HuH-7 (cell line): Measurements from ENCODE around the gene CETP.
"Not testable (repeated sequence)": the region's sequence is repeated elsewhere in the genome, so short reads cannot be mapped to it uniquely, and the experiment has no call there.

Source experiments
- DNase-seq: peaks from one replicate; pipeline ENCODE4 v3.0.0; 2011; ENCODE audit warnings: low spot score

Gene CETP

DNA sequence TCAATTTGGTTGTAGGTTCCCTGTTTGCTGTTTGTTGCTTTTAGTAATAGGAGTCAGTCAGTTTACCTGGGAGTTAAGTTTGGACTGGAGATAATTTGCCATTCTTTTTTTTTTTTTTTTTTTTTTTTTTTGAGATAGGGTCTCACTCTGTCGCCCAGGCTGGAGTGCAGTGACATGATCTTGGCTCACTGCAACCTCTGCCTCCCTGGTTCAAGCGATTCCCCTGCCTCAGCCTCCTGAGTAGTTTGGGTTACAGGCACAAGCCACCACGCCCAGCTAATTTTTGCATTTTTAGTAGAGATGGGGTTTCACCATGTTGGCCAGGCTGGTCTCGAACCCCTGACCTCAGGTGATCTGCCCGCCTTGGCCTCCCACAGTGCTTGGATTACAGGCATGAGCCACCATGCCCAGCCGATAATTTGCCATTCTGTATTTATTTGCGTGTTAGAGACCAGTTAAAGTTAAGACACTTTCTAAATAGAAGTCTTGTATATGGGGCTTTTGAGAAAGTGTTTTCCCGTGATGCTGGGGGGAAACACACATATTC lies 27.1 kb upstream of the CETP start:
- DNase-seq, result not testable (repeated sequence)

DNA sequence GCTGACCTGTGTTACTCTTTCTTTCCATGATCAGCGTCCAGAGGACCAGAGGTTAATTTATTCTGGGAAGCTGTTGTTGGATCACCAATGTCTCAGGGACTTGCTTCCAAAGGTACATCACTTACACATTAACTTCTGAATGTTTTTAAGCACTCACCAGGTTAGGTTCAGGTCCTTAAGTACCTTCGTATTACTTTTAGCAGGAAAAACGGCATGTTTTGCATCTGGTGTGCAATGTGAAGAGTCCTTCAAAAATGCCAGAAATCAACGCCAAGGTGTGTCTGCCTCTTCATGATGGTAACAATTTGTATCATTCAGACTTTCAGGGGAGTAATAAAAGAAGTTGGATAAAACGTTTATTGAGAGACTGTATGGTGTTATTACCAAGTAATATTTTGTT lies 26.5 kb upstream of the CETP start:
- no peak for DNase-seq

DNA sequence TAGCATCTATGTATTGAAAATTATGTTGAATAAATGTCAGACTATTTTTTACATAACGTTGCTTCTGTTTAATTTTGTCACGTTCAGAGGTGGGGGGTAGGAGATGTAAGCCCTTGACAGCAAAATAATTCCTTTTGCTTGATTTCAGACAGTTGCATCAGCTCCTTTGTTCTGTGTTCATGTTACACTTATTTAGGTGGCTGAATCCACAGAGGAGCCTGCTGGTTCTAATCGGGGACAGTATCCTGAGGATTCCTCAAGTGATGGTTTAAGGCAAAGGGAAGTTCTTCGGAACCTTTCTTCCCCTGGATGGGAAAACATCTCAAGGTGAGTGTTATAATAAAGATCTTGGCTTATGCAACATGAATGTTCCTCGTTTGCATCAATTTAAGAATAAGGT lies 25.3 kb upstream of the CETP start:
- no peak for DNase-seq

DNA sequence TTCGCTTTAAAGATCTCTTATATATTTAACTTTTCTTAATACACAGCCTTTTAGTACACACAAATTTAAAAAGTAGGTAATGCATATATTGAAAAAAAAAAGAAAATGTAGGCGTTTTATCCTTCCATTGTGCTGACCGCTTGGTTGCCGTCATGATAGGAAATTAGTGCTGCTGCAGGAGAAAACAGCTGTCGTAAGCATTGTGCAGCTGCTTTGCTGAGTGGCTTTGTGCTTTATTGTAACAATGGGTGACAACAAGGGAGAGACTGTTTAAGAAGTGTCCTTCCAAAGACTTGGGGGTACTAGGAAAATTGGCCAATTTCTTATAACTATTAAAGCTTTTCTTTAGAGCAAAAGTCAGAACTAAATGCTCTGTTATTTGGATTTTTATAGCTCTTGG lies 24.8 kb upstream of the CETP start:
- DNase-seq, result no peak

DNA sequence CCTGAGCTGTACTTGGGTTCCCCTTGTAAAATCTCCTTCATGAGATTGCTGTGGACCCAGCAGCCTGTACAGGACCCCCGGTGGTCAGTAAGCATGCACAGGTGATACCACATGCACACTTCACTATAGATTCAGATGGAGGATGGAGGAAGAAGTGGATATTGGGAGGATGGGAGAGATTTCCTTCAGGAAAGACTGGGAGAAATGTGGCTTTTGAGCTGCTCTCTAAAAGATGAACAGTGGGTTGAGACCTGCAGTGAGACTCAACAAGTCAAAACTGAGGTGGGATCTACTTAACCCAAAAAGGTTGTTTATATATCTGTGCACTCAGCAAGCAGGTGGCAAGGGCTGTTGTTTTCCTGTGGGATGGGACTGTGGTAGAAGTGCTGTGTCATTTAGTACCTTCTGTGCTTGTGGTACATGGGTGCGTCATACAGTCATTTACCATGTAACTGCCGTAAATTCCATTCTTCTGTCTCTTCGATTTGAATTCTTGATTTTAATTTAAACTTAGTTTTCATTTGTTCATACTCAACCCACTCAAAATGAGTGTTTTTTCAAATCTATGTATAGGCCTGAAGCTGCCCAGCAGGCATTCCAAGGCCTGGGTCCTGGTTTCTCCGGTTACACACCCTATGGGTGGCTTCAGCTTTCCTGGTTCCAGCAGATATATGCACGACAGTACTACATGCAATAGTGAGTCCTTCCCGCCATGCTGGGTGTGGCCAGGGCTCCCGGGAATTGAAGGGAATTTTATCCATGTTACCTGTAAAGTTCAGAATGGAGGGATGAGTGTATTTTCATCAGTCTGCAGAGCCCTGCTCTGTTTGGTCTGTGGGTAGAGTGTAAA lies 22.9 kb upstream of the CETP start:
- DNase-seq, result no peak

DNA sequence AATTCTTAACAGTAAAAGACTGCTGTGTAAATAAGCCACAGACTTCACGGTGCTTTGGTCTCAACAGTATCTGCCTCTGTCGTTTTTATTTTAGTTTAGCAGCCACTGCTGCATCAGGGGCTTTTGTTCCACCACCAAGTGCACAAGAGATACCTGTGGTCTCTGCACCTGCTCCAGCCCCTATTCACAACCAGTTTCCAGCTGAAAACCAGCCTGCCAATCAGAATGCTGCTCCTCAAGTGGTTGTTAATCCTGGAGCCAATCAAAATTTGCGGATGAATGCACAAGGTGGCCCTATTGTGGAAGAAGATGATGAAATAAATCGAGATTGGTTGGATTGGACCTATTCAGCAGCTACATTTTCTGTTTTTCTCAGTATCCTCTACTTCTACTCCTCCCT lies 21.9 kb upstream of the CETP start:
- no peak for DNase-seq

DNA sequence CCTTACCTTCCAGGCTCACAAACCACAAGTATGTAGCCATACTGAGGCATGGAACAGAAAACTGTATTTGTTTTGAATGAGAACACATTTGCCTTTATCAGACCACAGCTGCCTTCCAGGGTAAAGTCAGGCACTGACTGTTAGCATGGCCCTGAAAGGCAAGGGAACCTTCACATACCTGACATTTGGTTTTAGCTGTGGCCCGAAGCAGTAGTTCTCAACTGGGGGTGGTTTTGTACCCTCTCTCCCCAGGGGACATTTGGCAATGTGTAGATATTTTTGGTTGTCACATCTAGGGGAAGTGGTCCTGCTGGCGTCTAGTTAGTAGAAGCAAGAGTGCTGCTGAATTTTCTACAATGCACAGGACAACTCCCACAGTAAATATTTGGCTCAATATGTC lies 20.7 kb upstream of the CETP start:
- no peak for DNase-seq

DNA sequence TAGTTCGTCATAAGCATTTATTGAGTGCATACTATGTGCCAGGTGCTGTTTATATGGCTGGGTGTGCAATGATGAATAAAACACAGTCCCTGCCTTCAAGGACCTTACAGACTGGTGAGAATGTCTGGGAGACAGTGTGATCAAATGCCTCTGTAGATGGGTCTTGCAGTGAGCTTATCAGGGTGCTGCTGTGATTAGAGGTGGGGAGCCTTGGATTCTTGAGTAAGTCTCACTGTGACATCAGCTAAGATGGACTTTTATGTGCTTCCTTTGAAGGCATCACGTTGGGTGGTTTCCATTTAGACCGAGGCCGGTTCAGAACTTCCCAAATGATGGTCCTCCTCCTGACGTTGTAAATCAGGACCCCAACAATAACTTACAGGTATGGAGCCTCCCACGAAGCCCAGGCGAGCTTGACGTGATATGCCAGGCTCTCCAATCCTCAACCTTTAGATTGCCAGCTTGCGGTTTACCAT lies 19.9 kb upstream of the CETP start:
- no peak for DNase-seq

DNA sequence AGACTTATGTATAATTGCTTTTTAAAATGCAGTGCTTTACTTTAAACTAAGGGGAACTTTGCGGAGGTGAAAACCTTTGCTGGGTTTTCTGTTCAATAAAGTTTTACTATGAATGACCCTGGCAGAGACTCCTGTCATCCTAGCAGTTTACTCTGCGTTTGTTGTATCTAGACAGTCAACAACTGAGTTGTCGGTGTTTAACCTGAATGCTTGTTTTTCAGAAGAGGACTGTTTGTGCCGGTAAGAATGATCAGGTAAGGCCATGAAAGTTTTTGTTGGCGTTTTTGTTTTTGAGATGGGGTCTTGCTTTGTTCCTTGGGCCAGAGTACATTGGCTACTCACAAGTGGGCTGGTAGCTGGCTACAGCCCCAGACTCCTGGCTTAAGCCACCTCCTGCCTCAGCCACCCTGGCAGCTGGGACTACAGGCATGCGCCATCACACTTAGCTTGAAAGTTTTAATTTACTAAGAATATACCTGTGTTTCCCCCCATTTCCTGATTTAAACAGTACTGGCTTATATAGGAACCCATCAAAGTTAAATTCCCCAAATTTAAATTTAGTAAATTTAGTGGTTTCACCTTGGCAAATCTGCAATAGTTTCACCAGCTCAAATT lies 17.9 kb upstream of the CETP start:
- no peak for DNase-seq

DNA sequence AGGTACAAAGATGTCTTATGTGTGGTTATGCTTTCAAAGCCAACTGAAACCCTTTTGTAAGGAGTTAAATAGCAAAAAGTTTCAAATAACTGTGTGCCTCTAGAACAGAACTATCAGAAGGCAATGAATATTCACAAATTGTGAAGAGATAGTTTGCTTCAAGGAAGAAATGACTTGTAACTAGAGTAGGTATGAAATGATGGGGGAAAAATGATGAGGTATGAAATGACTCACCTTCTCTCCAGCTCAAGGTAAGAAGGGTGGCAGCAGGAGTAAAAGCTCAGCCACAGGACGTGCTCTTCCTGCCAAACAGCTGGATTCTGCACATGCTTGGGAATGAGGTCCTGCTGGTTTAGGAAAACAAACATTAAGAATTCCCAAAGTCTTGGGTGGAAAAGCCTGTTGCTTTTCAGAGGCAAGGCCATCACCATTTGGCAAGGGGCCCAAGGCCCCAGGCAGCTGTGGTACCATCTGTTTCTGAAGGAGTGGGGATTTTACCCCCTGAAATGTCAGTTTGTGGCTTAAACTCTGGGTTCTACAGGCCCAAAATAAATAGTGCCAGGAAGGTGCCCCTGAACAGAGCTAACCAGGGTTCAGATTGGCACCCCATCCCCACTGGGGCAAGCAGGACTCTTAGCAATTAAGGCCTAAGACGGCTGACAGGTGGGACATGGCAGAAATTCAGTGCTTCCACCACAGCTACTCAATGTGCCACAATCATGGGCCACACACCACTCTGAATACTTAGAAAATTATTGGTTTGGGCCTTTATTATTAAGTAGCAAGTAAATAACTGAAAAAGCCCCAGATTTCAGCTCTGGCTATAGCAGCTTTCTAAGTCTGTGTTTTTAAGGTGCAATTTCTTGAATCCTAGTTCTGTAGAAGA lies 16.6 kb upstream of the CETP start:
- DNase-seq, result no peak

DNA sequence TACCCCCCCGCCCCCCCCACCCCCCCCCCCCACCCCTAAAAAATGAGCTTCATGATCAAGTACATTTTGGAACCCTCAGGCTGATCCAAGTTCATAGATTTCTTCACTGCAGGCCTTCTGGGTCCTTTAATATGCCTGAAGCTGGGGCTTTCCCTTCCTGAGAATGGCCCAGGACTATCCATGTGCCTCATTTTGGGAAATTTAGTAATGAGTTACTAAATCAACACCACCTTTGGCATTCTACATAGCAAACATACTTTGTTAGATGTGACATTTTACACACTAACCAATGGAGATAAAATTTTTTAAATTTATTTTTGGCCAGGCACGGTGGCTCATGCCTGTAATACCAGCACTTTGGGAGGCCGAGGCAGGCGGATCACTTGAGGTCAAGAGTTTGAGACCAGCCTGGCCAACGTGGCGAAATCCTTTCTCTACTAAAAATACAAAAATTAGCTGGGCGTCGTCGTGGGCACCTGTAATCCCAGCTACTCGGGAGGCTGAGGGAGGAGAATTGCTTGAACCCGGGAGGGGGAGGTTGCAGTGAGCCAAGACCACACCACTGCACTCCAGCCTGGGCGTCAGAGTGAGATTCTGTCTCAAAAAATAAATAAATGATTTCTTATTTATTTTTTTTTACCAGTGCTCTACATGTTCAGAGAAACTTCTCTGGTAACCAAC lies 15.8 kb upstream of the CETP start:
- no peak for DNase-seq

DNA sequence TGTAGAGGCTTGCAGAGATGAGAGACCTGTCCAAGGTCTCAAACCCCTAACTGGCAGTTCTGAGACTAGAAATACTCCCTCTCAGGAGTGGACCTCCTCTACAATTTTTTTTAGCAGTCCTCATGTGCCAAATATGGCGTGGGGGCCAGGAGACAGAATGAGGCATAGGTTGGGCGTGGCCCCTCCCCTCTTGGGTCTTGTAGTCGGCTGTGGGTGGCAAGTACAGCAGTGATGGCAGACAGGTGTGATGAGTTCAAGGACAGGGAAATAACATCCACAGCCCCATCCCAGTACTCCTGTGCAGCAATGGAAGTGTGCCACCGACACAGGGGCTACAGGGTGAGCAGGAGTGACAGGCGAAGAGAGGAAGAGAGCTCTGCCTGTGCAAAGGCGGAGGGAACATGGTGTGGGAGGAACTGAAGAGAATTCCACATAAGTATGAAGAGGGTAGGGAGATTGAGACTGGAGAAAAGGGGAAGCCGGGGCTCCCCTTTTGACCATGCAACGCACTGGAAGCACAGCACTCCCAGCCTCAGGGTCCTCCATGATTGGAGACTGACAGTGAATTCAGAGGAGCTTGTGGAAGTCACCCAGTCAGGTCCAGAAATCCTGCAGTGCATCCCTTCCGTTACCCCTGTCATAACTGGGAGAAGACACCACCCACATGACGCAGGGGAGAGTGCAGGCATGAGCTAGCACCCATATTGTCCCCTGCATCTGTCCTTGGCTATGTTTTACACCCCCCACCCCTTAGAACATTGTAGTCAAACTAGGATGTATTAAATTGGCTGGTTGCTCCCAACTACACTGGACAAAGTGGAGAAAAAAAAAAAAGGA lies 14.8 kb upstream of the CETP start:
- no peak for DNase-seq

DNA sequence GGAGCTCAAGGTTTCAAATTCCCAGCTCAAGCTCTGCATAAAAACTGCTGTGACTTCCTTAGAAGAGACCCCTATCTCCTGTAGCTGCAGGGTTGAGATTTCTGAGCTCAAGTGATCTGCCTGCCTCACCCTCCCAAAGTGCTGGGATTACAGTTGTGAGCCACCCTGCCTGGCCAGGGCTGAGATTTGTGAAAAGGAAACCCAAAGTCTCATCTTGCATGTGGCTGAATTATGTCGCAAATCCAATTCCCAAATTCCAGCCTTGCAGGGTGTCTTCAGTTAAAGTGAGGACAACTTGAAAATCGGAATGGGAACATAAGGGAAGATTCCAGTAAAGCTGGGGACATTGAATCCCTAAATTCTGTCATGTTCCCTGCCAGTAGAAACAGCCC lies 14.2 kb upstream of the CETP start:
- no peak for DNase-seq

DNA sequence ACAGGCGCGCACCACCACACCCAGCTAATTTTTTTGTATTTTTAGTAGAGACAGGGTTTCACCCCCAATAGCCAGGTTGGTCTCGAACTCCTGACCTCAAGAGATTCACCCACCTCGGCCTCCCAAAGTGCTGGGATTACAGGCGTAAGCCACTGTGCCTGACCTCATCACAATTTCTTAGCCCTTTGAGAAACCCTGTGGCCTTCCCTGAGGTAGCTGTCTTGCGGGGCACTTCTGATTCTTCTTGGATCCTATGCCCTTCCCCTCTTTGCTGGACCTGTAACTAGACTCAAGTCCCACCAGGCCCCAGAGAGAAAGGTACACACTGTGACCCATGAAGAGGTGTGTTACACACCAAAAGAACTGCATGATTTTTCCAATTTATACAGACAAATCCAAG lies 13.5 kb upstream of the CETP start:
- DNase-seq, result no peak

DNA sequence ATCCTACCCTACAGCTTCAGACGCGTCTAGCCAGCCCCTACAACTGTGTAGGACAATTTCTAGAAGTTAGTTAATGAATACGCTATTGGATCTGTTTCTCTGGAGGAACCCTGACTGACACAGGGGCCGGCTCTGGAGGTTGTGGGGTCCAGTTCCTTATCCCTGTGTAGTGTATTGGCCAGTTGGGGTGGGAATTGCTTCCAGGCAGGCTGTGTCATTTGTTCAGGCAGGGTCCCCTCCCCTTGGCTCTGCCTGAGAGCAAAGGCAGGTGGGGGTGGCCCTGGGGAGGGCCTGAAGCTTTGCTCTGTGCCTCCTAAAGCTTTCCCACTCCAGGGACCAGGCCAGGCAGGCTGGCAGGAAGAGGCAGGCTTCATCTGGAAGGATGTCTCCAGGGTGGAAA lies 11.7 kb upstream of the CETP start:
- no peak for DNase-seq

DNA sequence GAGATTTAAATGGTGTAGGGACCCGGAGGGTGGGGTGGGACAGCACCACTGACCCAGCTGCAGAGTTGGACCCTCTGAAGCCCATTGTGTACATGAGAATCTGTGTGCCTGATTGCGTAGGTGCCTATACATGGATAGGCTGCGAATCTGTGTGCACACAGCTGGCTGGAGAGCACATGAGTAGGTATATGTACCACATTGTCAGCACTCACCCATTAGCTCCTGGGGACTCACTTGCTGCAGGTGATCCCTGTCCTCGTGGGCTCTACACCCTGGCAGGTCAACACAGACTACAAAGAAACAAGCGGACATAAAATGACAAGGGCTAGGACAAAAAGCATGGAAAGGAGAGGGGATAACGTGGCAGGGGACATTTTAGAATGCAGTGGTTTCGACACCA lies 11.3 kb upstream of the CETP start:
- DNase-seq, result no peak

DNA sequence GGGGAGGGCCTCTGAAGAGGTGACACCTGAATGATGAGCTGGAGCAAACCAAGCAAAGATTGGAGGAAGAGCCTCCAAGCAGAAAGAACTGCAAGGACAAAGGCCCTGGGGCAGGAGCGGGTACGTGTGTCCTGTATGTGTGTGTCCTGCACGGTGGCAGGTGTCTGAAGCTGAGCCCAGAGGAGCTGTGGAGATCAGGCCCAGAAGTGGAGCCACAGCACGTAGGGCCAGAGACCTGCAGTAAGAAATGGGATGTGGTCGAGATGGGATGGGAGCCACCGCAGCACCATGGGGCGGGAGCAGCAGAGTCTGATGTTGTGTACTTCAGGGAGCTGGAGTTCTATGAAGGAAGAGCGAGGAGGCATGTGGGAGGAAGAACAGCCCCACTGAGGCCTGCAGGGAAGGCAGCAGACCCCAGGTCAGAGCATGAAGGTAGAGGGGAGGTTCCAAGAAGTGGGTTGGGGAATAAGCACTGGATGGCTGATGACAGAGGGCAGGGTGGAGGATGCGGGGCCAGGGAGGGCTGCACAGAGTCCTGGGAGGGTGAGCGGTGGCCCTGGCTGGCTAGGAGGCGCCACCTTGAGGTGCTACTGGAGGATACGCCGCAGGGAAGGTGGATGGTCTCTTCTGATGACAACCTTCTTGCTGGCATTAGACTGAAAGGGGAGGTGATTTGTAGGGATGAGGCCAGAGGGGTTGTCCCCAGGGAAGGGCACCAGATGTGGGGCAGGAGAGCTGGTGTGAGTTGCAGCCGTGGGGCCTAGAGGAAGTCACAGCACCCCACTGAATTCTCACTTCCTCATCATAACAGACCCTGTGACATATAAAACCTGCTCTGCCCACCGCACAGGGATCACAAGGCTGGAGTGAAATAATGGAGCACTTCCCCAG lies 10.6 kb upstream of the CETP start:
- peak; percentile 60 for DNase-seq

DNA sequence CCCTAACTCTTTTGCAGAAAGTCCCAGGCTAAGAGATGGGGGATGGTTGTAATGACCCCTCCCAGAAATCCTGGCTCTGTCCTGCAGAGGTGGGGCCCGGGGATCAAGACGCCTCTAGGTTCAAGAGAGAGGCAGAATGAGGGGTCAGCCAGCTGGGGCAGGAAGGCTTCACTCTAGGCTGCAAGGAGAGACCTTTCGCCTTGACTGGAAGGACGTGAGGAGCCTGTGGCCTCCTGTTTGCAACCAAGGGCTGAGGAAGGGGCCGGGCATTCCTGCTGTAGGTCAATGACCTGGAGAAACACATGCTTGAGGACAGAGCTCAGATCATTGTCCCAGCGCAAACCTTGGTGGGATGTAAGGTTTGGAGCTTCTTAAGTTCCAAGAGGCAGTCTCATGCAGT lies 8.7 kb upstream of the CETP start:
- DNase-seq, result no peak

DNA sequence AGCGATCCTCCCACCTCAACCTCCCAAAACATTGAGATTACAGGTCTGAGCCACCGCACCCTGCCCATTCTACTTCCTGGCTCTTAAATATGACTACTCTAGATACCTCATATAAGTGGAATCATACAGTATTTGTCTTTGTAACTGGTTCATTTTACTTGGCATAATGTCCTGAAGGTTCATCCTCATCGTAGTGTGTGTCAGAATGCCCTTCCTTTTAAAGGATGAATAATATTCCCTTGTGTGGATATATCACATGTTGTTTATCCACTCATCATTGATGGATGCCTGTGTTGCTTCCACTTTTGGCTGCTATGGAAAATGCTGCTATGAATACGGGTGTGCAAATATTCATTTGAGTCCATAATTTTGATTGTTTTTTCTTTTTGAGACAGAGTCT lies 5.7 kb upstream of the CETP start:
- no peak for DNase-seq

DNA sequence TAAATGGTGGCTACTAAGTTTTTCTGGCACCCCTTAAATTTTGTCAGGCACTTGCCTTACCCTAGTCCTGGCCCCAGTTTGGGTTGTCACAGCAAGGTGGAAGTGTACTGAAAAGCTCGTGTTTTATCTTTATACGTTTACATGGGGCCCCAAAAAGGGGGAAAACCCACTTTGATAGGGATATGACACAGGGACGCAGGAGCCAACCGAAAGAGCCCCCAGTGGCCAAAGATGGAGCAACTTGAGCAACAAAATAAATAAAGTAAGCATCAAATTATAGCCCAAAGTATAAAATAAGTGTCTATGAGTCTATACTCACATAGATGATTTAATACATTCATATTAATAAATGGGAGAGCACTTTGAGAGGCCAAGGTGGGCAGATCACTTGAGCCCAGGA lies 5.0 kb upstream of the CETP start:
- no peak for DNase-seq
